NCI-H2029 treated with DMSO at 0.1 percent for 48 hours (cell line): ENCODE results near the gene TNFSF11.

Experiments
- DNase-seq: peaks from one replicate; lab custom pipeline; 2025; lab: John Stamatoyannopoulos, UW

The TNFSF11 gene

GRCh38 chr13:42653679-42654078, 79.7 kb downstream of the TNFSF11 start:
- DNase-seq = no peak

GRCh38 chr13:42654212-42654611, 80.3 kb downstream of the TNFSF11 start:
- DNase-seq = no peak

GRCh38 chr13:42654722-42655121, 80.8 kb downstream of the TNFSF11 start:
- DNase-seq = no peak

GRCh38 chr13:42656161-42656560, 82.2 kb downstream of the TNFSF11 start:
- DNase-seq = no peak

GRCh38 chr13:42656958-42657357, 83.0 kb downstream of the TNFSF11 start:
- DNase-seq = no peak
